Activated T-cell treated with anti-CD3 and anti-CD28 coated beads, Interleukin-2, amount 50 U/mL, for 24 hours (primary cell): ENCODE results near the gene ASCL4.

Experiments used
- DNase-seq: peaks from one replicate; pipeline ENCODE4 v3.0.0-alpha.2; 2020
- H3K27ac Mint-ChIP-seq: 2 replicates; pipeline ENCODE4 v1.8.0; 2020; ENCODE audit warnings: mild to moderate bottlenecking, mixed read lengths
- H3K27me3 Mint-ChIP-seq: 2 replicates; pipeline ENCODE4 v1.8.0; 2020; ENCODE audit warnings: mixed read lengths
- H3K36me3 Mint-ChIP-seq: 2 replicates; pipeline ENCODE4 v1.8.0; 2020; ENCODE audit warnings: low read depth, mixed read lengths
- H3K4me1 Mint-ChIP-seq: 2 replicates; pipeline ENCODE4 v1.8.0; 2020; ENCODE audit warnings: low read depth, mixed read lengths
- H3K4me3 Mint-ChIP-seq: 2 replicates; pipeline ENCODE4 v1.8.0; 2020; ENCODE audit warnings: mild to moderate bottlenecking, moderate library complexity, mixed read lengths
- H3K9me3 Mint-ChIP-seq: 2 replicates; pipeline ENCODE4 v1.8.0; 2020; ENCODE audit warnings: mixed read lengths

The ASCL4 gene

GRCh38 chr12:107788690-107789458, 14.4 kb downstream of the ASCL4 start:
- no peak overlapping the region for H3K4me3 Mint-ChIP-seq
- H3K9me3 Mint-ChIP-seq: peaks cover 8% of the 10 kb centered on the region
- H3K4me1 Mint-ChIP-seq: peaks cover 2% of the 10 kb centered on the region
- no peak overlapping the region for H3K27ac Mint-ChIP-seq
- DNase-seq: no peak
- H3K27me3 Mint-ChIP-seq: peaks cover 16% of the 10 kb centered on the region
- no peaks in the 10 kb centered on the region for H3K36me3 Mint-ChIP-seq

GRCh38 chr12:107791465-107792089, 17.1 kb downstream of the ASCL4 start:
- Mint-ChIP-seq H3K27ac (no peak overlapping the region), H3K27me3 (peaks cover 37% of the 10 kb centered on the region), H3K4me1 (no peaks in the 10 kb centered on the region), H3K36me3 (no peaks in the 10 kb centered on the region), H3K9me3 (peaks cover 8% of the 10 kb centered on the region), H3K4me3 (no peak overlapping the region)
- no peak for DNase-seq

GRCh38 chr12:107794451-107794850, 19.9 kb downstream of the ASCL4 start:
- no peaks in the 10 kb centered on the region for H3K36me3 Mint-ChIP-seq
- no peaks in the 10 kb centered on the region for H3K4me1 Mint-ChIP-seq
- H3K4me3 Mint-ChIP-seq: no peak overlapping the region
- peaks cover 50% of the 10 kb centered on the region for H3K27me3 Mint-ChIP-seq
- H3K27ac Mint-ChIP-seq: no peak overlapping the region
- DNase-seq: no peak
- H3K9me3 Mint-ChIP-seq: peaks cover 8% of the 10 kb centered on the region

GRCh38 chr12:107798580-107798979, 24.1 kb downstream of the ASCL4 start:
- Mint-ChIP-seq H3K27ac (no peak overlapping the region), H3K4me1 (no peaks in the 10 kb centered on the region), H3K36me3 (no peaks in the 10 kb centered on the region), H3K4me3 (no peak overlapping the region), H3K27me3 (peaks cover 51% of the 10 kb centered on the region), H3K9me3 (no peaks in the 10 kb centered on the region)
- DNase-seq: no peak

DNA sequence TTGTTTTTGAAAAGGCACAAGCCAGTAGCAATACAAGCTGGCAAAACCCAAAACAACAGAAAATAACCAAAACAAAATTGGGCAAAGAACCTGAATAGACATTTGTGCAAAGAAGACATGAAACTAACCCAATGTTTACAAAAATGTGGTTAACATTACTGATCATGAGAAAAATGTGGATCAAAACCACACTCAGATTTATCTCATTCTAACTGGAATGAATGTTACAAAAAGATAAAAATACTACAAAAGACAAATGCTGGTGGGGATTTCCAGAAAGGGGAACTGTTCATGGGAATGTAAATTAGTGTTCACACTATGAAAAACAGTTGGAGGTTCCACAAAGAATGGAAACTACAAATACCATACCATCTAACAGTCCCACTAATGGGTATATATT, 26.6 kb downstream of the ASCL4 start:
- Mint-ChIP-seq H3K27me3 (peaks cover 29% of the 10 kb centered on the region), H3K27ac (no peak overlapping the region), H3K36me3 (no peaks in the 10 kb centered on the region), H3K4me1 (no peaks in the 10 kb centered on the region), H3K4me3 (no peak overlapping the region), H3K9me3 (no peaks in the 10 kb centered on the region)
- no peak for DNase-seq

GRCh38 chr12:107803092-107803491, 28.6 kb downstream of the ASCL4 start:
- H3K27me3 Mint-ChIP-seq: peaks cover 20% of the 10 kb centered on the region
- no peak overlapping the region for H3K27ac Mint-ChIP-seq
- no peak for DNase-seq
- no peaks in the 10 kb centered on the region for H3K36me3 Mint-ChIP-seq
- no peaks in the 10 kb centered on the region for H3K9me3 Mint-ChIP-seq
- no peak overlapping the region for H3K4me3 Mint-ChIP-seq
- no peaks in the 10 kb centered on the region for H3K4me1 Mint-ChIP-seq

DNA sequence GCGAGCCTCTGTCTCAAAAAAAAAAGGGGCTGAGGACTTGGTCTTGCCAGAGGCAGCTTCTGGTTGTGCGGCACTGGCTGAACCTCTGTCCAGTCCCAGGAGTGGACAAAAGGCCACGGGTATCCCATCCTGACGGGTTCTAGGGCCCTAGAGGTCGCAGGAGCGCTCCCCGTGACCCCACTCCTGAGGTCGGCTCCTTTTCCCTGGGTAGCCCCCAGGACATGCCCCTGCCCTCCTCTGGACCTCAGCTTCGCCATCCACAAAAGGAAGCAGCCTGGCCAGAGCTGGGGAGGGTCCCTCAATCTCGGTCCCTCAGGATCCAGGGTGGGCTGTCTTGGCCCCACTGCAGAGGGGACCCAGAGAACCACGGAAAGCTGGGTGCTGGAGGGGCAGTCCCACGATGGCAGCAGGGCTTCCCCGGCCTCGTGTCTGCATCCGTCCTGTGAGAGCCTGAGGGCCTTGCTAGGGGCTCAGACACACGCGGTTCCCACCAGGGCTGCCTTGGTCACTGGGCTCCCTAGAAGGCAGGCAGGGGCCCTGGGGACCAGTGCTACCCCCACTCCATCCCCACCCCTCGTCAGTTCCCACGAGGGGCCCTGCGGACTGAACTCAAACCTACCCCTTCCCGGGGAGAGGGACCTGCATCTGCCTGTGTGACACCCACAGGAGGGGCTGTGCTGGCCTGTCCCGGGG, 31.1 kb downstream of the ASCL4 start:
- Mint-ChIP-seq H3K9me3 (no peaks in the 10 kb centered on the region), H3K36me3 (no peaks in the 10 kb centered on the region)

GRCh38 chr12:107807471-107808150, 33.1 kb downstream of the ASCL4 start:
- Mint-ChIP-seq H3K36me3 (no peaks in the 10 kb centered on the region), H3K4me3 (no peak overlapping the region), H3K4me1 (no peaks in the 10 kb centered on the region), H3K27me3 (peaks cover 27% of the 10 kb centered on the region), H3K9me3 (no peaks in the 10 kb centered on the region), H3K27ac (no peak overlapping the region)
- no peak for DNase-seq

More for the DNA sequence above, 31.1 kb downstream of the ASCL4 start:
- no peaks in the 10 kb centered on the region for H3K4me1 Mint-ChIP-seq
- H3K27ac Mint-ChIP-seq: no peak overlapping the region
- H3K27me3 Mint-ChIP-seq: peaks cover 28% of the 10 kb centered on the region
- no peak for DNase-seq
- no peak overlapping the region for H3K4me3 Mint-ChIP-seq

GRCh38 chr12:107817250-107817649, 42.7 kb downstream of the ASCL4 start:
- Mint-ChIP-seq H3K36me3 (no peaks in the 10 kb centered on the region), H3K9me3 (peaks cover 20% of the 10 kb centered on the region), H3K4me1 (no peaks in the 10 kb centered on the region), H3K27me3 (peaks cover 13% of the 10 kb centered on the region), H3K27ac (no peak overlapping the region), H3K4me3 (no peak overlapping the region)
- no peak for DNase-seq

GRCh38 chr12:107818984-107819383, 44.5 kb downstream of the ASCL4 start:
- Mint-ChIP-seq H3K27me3 (peaks cover 26% of the 10 kb centered on the region), H3K4me3 (no peak overlapping the region), H3K27ac (no peak overlapping the region), H3K9me3 (peaks cover 34% of the 10 kb centered on the region), H3K4me1 (no peaks in the 10 kb centered on the region), H3K36me3 (no peaks in the 10 kb centered on the region)
- DNase-seq: no peak

- Mint-ChIP-seq H3K36me3 (no peaks in the 10 kb centered on the region), H3K4me3 (no peak overlapping the region)
Measured at GRCh38 chr12:107822356-107822755, 47.9 kb downstream of the ASCL4 start.

More at GRCh38 chr12:107822356-107822755, 47.9 kb downstream of the ASCL4 start:
- peaks cover 60% of the 10 kb centered on the region for H3K9me3 Mint-ChIP-seq
- H3K27ac Mint-ChIP-seq: no peak overlapping the region
- no peak for DNase-seq
- H3K27me3 Mint-ChIP-seq: peaks cover 20% of the 10 kb centered on the region
- H3K4me1 Mint-ChIP-seq: no peaks in the 10 kb centered on the region
